GM12865 (cell line): ENCODE data around the gene HPS4.

Experiments
- DNase-seq: peaks from one replicate; pipeline ENCODE4 v3.0.0; 2010; ENCODE audit warnings: low read depth
- H3K4me3 ChIP-seq: 2 replicates; pipeline ENCODE4 v1.5.1; 2011; ENCODE audit warnings: mild to moderate bottlenecking, low read depth, low read length, control low read depth
- TF ChIP-seq, protein P1 (sequence below): IDR thresholded peaks from 2 replicates; pipeline ENCODE4 v1.5.1; 2011; ENCODE audit warnings: low read length, control low read depth, low read depth, inconsistent platforms; ENCODE audit not compliant: insufficient read depth; ENCODE audit errors: missing control alignments

HPS4 gene

DNA sequence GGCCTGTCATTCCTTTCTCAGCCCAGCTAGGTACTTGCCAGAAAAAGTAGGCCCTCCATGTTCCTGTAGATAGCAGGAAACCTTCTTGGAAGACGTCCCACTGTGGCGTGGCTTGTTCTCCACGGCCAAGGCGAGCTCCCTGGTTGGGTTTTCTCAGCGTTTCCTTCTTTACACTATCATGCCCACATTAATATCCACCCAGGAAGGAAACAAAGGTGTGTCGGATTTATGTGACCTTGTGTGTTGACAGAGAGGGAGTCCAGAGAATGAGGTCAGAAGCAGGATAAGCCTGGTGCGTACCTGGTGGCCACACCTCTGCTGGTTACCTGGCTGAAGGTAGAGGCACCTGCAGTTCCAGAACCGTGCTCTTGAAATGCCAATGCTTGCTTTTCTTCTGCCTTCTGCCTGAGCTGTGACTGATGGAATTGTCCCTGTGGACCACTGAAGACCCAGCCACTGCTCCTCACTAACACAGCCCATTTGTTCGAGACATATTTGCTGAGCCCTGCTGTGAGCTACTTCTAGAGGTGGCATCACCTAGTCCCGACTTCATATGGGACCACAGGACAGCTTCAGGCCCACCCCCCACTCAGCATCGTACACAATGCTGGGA is 46.6 kb downstream of the HPS4 start:
- no peak for DNase-seq
- TF ChIP-seq, protein P1, sequence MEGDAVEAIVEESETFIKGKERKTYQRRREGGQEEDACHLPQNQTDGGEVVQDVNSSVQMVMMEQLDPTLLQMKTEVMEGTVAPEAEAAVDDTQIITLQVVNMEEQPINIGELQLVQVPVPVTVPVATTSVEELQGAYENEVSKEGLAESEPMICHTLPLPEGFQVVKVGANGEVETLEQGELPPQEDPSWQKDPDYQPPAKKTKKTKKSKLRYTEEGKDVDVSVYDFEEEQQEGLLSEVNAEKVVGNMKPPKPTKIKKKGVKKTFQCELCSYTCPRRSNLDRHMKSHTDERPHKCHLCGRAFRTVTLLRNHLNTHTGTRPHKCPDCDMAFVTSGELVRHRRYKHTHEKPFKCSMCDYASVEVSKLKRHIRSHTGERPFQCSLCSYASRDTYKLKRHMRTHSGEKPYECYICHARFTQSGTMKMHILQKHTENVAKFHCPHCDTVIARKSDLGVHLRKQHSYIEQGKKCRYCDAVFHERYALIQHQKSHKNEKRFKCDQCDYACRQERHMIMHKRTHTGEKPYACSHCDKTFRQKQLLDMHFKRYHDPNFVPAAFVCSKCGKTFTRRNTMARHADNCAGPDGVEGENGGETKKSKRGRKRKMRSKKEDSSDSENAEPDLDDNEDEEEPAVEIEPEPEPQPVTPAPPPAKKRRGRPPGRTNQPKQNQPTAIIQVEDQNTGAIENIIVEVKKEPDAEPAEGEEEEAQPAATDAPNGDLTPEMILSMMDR = no peak
- no peak overlapping the region for H3K4me3 ChIP-seq

DNA sequence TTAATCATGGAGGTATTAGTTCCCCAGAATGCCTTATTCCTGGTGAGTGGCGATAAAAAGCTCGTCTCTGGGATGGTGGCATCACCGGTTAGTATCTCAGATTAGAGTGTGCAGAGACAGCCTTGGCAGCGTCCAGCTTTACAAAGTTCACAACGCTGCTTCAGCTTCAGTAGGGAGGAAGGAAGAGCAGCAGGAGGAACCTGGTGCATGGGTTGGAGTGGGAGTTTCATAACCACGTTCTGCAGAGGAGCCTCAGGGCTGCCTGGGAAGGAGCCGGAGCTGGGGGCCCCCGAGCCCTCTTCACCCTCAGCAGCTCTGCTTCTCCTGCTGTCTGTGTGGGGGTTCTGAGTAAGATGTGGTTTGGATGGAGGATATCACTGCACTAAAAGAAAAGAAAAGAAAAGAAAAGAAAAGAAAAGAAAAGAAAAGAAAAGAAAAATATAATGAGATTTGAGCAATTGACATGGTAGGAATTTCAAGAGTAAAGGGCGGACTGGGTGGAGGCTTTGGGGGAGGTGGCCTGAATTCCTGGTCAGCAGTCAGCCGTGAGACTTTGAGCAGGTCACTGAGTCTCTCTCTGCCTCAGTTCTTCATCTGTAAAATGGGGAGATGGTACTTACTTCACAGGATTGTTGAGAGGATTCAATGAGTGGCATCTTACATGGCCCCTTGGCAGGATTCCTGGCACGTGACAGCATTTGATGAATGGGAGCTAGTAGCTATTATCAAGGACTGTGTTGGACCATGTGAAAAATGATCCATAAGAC is 48.1 kb downstream of the HPS4 start:
- no peak overlapping the region for H3K4me3 ChIP-seq
- TF ChIP-seq, protein P1 = no peak
- no peak for DNase-seq

DNA sequence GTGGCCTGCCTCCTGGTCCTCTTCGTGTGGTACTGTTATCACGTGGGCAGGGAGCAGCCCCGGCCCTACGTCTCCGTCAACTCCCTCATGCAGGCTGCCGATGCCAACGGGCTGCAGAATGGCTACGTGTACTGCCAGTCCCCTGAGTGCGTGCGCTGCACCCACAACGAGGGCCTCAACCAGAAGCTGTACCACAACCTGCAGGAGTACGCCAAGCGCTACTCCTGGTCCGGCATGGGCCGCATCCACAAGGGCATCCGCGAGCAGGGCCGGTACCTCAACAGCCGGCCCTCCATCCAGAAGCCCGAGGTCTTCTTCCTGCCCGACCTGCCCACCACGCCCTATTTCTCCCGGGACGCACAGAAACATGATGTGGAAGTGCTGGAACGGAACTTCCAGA is 49.8 kb downstream of the HPS4 start:
- no peak overlapping the region for H3K4me3 ChIP-seq
- DNase-seq = no peak
- TF ChIP-seq, protein P1 = no peak

DNA sequence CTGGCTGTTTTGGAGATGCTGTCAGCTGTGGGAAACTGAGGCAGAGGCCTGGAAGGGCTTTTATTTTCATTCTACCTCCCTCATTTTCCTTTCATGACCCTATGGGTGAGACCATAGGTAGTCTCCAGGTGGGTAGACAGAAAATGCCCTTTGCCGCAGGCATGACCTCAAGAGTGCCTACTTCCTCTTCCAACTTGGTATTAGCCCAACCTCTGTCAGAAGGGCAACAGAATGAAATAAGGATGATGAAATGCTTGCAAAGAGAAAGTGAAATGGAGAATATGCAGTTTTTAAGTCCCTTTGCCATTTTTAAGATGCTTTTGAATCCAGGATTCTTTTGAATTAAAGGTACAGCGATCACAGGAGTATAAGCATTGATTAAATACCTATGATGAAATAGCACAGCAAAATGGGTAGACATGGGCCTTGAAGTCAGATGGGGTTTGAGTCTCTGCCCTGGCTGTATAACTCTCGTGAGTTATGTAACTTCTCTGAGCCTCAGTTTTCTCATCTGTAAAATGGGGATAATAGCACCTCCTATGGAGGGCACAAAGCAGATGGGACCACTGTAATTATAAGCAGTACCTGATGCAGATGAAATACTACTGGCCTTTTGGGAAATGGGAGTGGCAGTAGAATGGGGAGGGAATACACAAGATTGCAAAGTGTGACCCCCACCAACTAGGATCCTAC is 50.8 kb downstream of the HPS4 start:
- peak; percentile 70 for DNase-seq
- H3K4me3 ChIP-seq = no peak overlapping the region
- TF ChIP-seq, protein P1 = no peak

DNA sequence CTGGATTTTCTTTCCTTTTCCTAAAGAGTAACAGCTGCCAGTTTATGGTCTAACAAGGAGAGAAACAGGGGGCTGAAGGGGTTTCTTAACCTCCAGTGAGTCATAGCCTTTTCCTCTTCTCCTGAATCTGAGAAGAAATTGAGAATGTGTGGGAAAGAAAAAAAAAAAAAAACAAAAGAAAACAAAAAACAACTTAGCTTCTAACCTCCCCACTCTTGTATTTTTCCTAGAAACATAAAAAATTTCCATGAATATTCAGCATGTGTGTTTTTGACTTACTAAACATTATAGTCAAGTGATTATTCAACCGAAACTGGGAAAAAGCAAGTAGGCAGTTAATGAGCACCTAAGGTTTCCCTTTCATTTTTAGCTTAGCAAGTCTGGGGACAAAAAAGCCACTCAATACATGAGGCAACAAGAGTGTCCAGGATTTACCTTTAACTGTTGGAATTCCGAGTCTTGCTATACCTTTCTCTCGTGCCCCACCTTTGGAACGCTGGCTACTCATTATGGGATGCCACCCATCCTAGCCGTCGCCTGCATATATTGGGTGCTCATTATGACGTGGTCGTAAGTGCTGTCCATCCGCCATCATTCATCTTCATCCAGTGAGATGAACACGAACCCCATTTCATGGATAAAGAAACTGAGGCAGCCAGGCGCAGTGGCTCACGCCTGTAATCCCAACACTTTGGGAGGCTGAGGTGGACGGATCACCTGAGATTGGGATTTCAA is 52.2 kb downstream of the HPS4 start:
- peak overlapping the region; percentile 59 for H3K4me3 ChIP-seq
- TF ChIP-seq, protein P1 = no peak
- peak; percentile 54 for DNase-seq

DNA sequence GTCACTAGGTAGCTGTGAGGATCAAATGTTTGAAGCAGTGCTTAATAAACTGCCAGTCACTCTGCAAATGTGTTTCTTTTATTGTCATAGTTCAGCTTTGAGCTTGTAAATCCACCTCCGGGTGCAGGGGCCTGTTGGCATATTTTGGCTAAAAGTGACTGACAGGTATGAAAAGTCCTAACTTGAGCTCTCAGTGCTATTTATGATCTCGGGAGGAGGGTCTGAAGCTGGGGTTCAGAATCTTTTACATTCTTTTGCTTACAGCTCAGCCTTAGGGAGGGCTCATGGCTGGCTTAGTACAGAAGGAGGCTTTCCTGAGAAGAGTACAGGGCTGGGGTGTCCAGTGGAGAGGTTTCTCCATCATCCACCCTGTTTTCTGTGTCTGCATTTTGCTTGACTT is 53.0 kb downstream of the HPS4 start:
- peak overlapping the region; percentile 59 for H3K4me3 ChIP-seq
- TF ChIP-seq, protein P1 = no peak
- peak; percentile 16 for DNase-seq
